Adrenal gland (tissue), 12 donors: Measurements from ENCODE around the gene RGS6. TPM values are rescaled to one million over a fixed set of nuclear protein-coding genes. Genes with fewer than 3 reads are reported as not detected.

Experiments
- DNase-seq, 7 donors: peaks; one replicate each; pipeline ENCODE4 v3.0.0-alpha.2; 2019 to 2020
- H3K27ac ChIP-seq, 5 donors: fragments of 200-600 bp; sonication (generic) in 4 of 5; 1 replicate in 3 of 5; 2 replicates in 2 of 5; pipeline versions ENCODE4 v1.5.1 to v1.8.0; 2016 to 2020; ENCODE audit warnings: mild to moderate bottlenecking in 1 of 5
- H3K27me3 ChIP-seq: fragments of 200-600 bp; 2 replicates; pipeline ENCODE4 v1.8.0; 2021
- H3K36me3 ChIP-seq, 2 donors: fragments of 200-600 bp; replicated peaks in 1 of 2; 1 replicate in 1 of 2; 2 replicates in 1 of 2; pipeline versions ENCODE4 v1.5.1 to v1.8.0; 2018 to 2022
- H3K4me1 ChIP-seq, 2 donors: fragments of 200-600 bp; replicated peaks in 1 of 2; 1 replicate in 1 of 2; 2 replicates in 1 of 2; pipeline versions ENCODE4 v1.5.1 to v1.8.0; 2018 to 2021
- H3K4me3 ChIP-seq, 4 donors: fragments of 200-600 bp; sonication (generic) in 3 of 4; one replicate each; pipeline ENCODE4 v1.5.1; 2016 to 2018
- H3K9me3 ChIP-seq, 3 donors: fragments of 200-600 bp; sonication (generic) in 1 of 3; replicated peaks in 1 of 3; 1 replicate in 2 of 3; 2 replicates in 1 of 3; pipeline versions ENCODE4 v1.5.1 to v1.8.0; 2016 to 2021
- CTCF ChIP-seq, 6 experiments: fragments of 450-650 bp in 4 of 6; fragments of 200-600 bp in 2 of 6; sonication (generic) in 1 of 6; IDR thresholded peaks; 1 replicate in 5 of 6; 2 replicates in 1 of 6; pipeline versions ENCODE4 v1.5.1 to v1.8.0; 2016 to 2021; ENCODE audit warnings: antibody characterized with exemption in 6 of 6, mild to moderate bottlenecking in 2 of 6, moderate library complexity in 1 of 6
- POLR2A ChIP-seq, 2 donors: fragments of 450-650 bp; IDR thresholded peaks; one replicate each; pipeline ENCODE4 v1.6.1; 2017; ENCODE audit warnings: antibody characterized with exemption in 2 of 2, mild to moderate bottlenecking in 2 of 2, moderate library complexity in 1 of 2
- WGBS, 4 donors: extraction: QIAGEN DNeasy Blood & Tissue Kit in 2 of 4; methylation state at CpG; one replicate each; pipeline versions ENCODE4 v1.1.5 to v1.1.7; 2013 to 2017; 5-methylcytosine and 5-hydroxymethylcytosine counted together
- intact Hi-C, 2 donors: fragments of 100-400 bp; cut with DNase I; formaldehyde crosslinking; loops; one replicate each; pipeline versions ENCODE4 v1.14.1 to v1.15.0; 2022 to 2023
- polyA plus RNA-seq, 3 donors: library from polyadenylated mRNA; stranded (reverse); fragments of 200-250 nt in 2 of 3; fragments of 350-450 nt in 1 of 3; fragmentation: Illumina TruSeq in 1 of 3; extraction: RNeasy Lipid Tissue Mini Kit (QIAGEN cat#74804) in 1 of 3; gene quantifications; one replicate each; pipeline ENCODE4 v1.2.3, GENCODE V29; 2013 to 2014
- total RNA-seq, 9 donors: library from RNA; depleted of rRNA in 4 of 9; stranded (reverse); fragments of >200 nt in 4 of 9; fragments of 120-200 nt in 1 of 9; fragmentation: NEBNext Ultra II Directional in 1 of 9; extraction: Animal tissue kit (Norgen Biotek cat#: 25700) in 1 of 9; gene quantifications; one replicate each; pipeline versions ENCODE4 v1.1.0 to v1.2.4, GENCODE V29; 2013 to 2023
- donor health status: healthy with polysubstance abuse.
- donor health status: Bipolar disorder and iron deficiency.
- donor health status: DM: yes; HTN: yes; CAD: no.
- donor health status: DM: no; HTN: no; CAD: no.
- donor health status: DM: no; HTN: no; CAD: no.
- donor health status: DM: yes; HTN: yes; CAD: no.

The RGS6 gene
- total and polyA plus RNA-seq, 12 donors = 0.06 to 4.3 (median 0.41) TPM; not detected in 1

- Histone ChIP-seq H3K27ac (no peak overlapping the region), H3K4me1 (no peaks in the 10 kb centered on the region), H3K9me3 (peaks cover 0 to 5% (median 0%) of the 10 kb centered on the region in 3 donors), H3K4me3 (no peak overlapping the region), H3K27me3 (no peaks in the 10 kb centered on the region), H3K36me3 (no peaks in the 10 kb centered on the region)
- intact Hi-C loops = no loop called here
- no peak for DNase-seq
- WGBS, 4 donors = 84 to 88% (median 85%) methylated on average over 3 of the region's 3 CpGs
- TF ChIP-seq CTCF (IDR thresholded peaks at IDR 0.05) (no peak), POLR2A (IDR thresholded peaks at IDR 0.05) (no peak)
Measured at GRCh38 chr14:72409047-72409446, 476.8 kb downstream of the RGS6 start.

DNA sequence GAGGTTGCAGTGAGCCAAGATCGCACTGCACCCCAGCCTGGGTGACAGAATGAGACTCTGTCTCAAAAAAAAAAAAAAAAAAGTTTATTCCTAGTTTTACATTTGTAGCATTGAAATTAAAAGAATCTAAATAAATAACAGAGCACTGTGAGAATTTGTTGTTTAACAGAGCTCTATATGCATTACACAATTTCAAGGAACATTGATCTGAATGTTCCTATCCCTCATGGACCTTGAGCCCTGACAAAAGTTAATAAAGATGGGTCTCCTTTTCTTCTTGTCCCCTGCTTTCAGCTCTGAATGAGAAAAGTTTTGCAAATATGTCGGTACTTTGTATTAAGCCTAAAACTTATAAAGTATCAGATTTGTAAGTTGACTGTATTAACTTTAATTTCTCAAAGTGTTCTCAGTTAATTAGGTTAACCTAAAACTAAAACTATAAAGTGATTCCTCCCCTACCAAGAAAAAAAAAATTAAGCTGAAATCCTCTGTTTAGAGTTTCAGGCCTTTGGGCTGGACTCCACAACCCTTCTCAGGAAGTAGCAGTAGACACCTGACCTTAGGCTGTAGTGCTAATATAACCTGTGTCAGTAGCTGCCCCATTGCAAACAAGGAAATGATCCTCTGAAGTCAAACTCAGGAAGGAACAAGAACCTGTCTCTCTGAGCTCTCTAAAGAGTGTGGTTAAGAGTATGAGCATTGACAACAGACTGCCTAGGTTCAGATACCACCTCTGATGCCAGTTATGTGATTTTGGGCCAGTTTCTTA, 484.0 kb downstream of the RGS6 start:
- H3K4me1 ChIP-seq = no peaks in the 10 kb centered on the region
- TF ChIP-seq CTCF (IDR thresholded peaks at IDR 0.05) (no peak), POLR2A (IDR thresholded peaks at IDR 0.05) (no peak)
- intact Hi-C loops = no loop called here
- no peaks in the 10 kb centered on the region for H3K27me3 ChIP-seq
- H3K4me3 ChIP-seq = no peak overlapping the region
- WGBS, 4 donors = 94 to 98% (median 96%) methylated on average over 2 of the region's 2 CpGs
- H3K9me3 ChIP-seq = no peaks in the 10 kb centered on the region
- DNase-seq = no peak
- no peak overlapping the region for H3K27ac ChIP-seq
- H3K36me3 ChIP-seq = no peaks in the 10 kb centered on the region

- Histone ChIP-seq H3K27me3 (no peaks in the 10 kb centered on the region), H3K36me3 (no peaks in the 10 kb centered on the region), H3K4me3 (no peak overlapping the region), H3K27ac (no peak overlapping the region), H3K4me1 (no peaks in the 10 kb centered on the region), H3K9me3 (no peaks in the 10 kb centered on the region)
- TF ChIP-seq POLR2A (IDR thresholded peaks at IDR 0.05) = no peak
- no peak for TF ChIP-seq CTCF (IDR thresholded peaks at IDR 0.05)
- peak in 1 of 7 donors; percentile 63 for DNase-seq
- WGBS, 4 donors = 62 to 69% (median 64%) methylated on average over 5 to 7 of the region's 7 CpGs
- intact Hi-C loops = no loop called here
Measured at GRCh38 chr14:72416892-72417291, 484.7 kb downstream of the RGS6 start.

DNA sequence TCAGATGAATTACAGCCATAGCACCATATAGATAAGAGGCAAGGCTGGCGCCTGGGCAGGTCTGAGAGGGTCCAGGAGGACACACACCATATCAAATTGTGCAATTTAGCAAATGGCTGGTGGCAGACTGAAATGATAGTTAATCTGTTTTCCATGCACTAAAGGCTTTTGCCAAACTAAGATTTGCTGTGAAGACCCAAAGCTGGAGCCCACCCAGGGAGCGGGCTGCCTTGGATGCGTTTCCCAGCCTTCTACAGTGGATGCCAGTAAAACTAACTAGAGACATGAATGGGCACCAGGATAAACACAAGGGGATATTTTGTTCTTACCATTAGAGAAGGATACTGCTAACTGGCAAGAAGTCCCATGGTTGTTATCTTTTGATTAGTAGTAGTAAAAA, 486.6 kb downstream of the RGS6 start:
- H3K4me1 ChIP-seq = no peaks in the 10 kb centered on the region
- WGBS, 4 donors = 85 to 98% (median 89%) methylated on average over 3 of the region's 3 CpGs

More for the DNA sequence above, 486.6 kb downstream of the RGS6 start:
- no peak overlapping the region for H3K4me3 ChIP-seq
- H3K27me3 ChIP-seq = no peaks in the 10 kb centered on the region
- H3K9me3 ChIP-seq = no peaks in the 10 kb centered on the region
- DNase-seq = no peak
- TF ChIP-seq CTCF (IDR thresholded peaks at IDR 0.05) (no peak), POLR2A (IDR thresholded peaks at IDR 0.05) (no peak)
- no peaks in the 10 kb centered on the region for H3K36me3 ChIP-seq
- intact Hi-C loops = no loop called here
- H3K27ac ChIP-seq = no peak overlapping the region
